Activated naive CD8-positive, alpha-beta T cell treated with anti-CD3 and anti-CD28 coated beads, Interleukin-2, amount 50 U/mL, for 16 hours (primary cell): ENCODE measurements around the gene TCOF1.

Experiments
- DNase-seq: peaks from one replicate; pipeline ENCODE4 v3.0.0-alpha.2; 2020; ENCODE audit warnings: low read depth, low spot score

TCOF1 gene

DNA sequence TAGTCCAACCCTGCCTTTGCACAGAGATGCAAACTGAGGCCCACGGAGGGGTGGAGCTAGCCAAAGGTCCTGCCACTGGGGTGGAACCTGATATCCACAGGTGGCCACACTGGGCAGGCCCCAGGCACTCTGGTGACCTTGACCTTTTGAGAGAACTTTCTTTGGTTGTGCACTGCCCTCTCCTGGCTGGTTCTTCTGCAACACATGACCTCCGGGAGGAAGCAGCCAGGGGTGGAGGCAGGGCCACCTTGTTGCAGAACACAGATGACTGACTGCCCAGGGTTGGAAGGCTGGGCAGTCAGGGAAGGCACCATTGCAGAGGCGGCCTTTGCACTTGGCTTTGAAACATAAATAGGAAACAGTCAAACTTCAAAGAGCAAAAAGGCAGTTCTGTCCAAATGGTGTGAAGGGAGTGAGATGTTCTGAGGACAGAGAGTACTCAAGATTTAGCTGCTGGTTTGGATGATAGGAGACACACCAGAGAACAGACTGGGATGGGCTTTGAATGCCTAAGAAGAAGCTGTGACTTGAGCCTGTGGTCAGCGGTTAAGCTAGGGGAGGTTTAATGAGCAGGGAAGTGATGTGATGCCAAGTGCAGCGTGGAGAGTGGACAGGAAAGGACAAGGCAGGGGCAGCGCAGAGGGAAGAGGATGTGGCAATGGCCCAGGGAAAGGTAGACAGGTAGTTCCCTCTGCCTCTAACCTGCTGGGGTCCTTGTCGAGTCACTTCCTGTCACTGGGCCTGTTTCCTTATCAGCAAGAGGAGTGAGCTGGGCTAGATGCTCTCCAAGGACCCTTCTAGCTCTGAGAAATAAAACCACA, 6.8 kb upstream of the TCOF1 start:
- DNase-seq, result no peak

DNA sequence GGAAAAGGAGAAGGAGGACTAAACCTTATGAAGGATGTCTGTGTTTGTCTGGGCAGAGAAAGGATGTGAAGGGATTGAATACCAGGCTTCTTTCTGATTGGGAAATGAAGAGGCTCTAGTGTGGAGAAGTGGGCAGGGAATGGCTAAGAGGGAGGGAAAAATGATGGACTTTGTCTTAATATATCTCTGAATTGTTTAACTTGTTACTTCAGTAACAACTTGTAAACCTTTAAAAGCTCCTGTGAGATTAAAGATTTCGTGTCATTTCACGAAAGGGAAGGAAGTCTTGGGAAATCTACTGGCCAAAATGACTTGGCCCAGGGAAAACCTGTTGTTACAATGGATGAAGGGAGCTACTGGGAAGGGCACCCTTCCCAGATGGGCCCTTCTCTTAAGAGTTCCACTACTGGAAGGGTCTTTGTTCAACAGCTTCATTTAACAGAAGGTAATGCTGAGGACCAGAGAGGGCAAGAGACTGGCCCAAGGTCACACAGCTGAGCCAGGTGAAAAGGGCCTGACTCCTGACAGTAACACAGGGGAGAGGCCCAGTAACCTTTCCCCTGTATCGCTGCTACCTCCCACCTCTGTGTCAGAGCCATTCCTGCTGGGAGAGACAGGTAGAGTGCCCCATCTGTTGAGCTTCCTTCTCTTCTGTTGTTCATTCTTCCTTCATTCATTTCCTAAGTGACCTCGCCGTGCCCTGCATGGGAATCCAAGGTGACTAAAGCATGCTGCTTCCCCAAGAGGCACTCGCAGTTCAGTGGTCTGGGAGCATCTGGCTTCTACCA, 5.1 kb upstream of the TCOF1 start:
- DNase-seq, result no peak

DNA sequence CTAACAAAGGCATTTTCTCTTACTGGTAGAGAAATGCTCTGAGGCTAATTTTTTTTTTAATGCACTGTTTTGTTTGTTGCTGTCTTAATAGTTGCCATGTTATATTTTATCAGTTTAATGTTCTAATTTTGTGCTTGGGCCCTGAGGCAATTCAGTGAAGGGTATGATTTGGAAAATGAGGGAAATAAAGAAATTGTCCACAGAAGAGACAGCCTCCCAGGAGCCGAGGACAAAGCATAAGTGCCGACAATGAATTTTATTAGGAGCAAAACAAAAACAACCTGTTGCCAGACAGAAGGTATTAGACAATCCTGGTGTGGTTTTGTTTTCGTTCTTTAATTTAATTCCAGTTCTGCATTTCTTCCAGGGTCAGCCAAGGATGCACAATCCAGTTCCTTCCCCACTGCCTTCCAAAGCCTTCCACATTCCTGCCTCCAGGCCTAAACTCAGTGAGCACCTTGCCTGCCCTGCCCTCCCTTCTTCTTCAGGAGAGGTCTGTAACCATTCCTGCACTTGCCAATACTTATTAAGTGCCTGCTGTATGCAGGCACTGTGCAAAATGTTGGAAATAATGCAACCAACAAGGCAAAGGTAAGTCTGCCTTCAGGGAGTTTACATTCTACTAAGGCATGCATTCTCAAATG, 4.3 kb upstream of the TCOF1 start:
- DNase-seq, result no peak

DNA sequence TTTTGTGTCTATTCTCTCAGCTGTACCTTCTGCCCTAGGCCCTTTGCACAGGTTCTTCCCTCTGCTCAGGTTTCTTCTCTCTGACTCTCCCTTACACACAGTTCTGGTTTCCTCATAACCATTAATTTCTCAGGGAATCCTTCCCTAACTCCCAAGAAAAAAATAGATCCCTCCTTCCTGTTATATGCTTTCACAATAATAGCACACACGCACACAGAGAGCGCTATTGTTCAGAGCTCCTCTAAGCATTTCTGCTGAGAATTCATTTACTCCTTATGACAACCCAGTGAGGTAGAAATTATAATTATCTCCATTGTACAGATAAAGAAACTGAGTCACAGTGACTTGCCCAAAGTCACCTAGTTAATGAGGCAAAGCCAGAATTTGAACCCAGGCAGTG, 1.7 kb upstream of the TCOF1 start:
- DNase-seq, result no peak

DNA sequence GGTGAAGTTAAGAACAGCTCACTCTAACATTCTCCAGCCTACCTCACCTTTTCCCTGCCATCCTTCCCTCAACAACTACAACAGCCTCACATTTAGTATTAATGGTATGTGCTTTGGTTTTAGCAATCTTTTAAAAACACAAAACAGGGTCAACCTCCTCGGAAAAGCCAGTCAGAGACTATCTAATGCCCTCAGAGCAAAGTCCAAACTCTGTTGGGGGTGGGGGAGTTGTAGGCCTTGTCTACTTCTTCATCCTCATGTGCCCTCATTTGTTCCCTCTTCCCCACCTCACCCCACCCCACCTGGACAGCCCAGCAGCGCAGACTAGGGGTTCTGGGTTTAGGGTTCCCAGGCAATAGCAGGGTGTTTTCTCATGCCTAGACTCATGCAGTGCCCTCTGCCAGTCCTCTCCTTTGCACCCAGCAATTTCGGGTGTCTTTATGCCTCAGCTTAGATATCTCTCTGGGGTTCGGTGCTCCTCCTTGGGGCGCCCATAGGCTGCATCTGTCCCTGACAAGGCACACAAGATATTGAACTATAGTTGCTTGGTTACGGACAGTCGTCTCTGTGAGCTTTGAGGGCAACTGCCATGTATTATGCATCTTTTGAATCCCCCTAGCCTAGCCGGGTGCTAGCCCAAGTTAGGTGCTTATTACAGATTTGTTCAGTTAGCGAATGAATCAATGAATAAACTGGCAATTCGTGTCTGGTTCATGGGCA, 762 bp upstream of the TCOF1 start:
- DNase-seq, result no peak

DNA sequence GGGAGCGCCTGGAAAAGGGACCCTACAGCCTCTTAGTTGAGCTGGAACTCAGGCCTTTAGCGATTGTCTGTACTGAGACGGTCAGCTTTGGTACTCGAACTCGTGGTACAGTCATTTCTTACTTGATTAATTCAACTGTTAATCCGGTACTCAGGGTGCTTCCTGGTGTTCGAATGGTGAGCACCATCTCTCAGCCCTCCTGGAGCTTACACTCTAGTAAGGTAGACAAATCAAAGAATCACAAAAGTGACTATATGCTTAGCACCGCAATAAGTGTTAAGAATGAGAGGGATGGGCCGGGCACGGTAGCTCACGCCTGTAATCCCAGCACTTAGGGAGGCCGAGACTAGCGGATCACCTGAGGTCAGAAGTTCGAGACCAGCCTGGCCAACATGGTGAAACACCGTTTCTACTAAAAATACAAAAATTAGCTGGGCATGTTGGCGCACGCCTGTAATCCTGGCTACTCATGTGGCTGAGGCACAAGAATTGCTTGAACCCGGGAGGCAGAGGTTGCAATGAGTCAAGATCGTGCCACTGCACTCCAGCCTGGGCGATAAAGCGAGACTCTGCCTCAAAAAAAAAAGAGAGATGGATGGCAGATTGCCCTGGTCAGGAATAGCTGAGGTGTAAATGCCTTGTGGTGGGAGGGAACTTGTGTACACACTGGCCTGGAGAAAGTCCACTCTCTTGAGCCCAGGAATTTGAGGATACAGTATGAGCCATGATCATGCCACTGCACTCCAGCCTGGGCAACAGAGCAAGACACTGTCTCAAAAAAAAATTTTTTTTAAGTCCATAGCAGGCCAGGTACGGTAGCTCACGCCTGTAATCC, 981 bp downstream of the TCOF1 start:
- DNase-seq, result no peak

DNA sequence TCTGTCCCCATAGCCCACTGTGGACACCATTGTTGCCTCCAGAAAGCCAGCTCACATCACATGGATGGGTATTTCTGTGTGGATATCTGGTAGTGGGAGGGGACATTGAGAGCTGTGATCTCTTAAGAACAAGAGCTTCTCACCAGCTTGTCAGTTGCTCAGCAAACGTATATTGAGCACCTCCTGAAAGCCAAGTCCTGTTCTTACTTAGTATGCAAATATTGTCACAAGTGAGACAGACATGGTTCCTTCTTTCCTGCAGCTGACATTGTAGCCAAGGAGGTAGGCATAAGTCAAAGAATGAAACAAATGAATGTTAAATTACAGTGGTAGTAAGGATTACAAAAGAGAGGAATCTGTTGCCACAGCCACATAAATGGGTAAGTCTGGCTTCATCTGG, 3.8 kb downstream of the TCOF1 start:
- DNase-seq, result no peak

DNA sequence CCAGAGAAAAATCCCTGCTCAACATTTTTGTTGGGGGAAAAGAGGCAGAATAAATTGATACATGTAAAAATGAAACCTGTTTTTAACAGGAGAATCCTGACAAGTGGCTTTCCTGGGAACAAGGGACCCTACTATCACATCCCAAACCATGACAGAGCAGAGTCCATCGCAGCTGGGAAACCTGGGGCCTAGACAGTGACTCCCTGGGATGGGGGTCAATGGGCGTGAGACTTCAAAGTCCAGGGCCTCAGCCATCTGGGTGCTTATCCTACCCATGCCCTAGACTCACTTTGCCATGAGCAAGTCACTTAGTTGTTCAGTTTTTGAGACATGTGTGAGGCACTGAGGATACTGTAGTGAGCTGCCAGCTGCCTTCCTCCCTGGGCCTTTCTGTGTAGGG, 5.7 kb downstream of the TCOF1 start:
- DNase-seq, result no peak

DNA sequence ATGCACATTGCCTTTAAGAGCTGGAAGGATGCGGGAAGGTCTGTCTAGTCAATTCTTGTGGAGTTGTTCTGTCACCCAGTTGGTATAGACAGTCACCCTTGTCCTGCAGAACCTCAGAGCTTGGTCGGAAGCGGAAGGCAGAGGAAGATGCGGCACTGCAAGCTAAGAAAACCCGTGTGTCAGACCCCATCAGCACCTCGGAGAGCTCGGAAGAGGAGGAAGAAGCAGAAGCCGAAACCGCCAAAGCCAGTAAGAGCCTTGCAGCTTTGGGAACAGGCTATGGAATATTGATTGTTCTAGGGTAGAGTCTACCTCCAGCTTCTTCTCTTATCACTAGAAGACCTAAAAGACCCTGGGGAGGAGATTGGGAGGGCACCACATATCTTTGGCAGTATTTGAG, 6.5 kb downstream of the TCOF1 start:
- no peak for DNase-seq

DNA sequence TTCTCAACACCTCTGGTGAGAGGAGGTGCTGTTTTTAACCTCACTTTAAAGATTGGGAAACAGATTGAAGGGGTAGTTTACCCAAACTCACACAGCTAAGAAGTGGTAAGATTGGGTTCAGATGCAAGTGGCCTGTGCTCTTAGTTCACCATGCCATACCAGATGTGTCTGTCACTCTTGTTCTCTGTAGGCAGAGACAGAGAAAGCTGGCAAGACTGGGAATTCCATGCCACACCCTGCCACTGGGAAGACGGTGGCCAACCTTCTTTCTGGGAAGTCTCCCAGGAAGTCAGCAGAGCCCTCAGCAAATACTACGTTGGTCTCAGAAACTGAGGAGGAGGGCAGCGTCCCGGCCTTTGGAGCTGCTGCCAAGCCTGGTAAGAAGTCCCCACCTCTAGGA, 11.0 kb downstream of the TCOF1 start:
- no peak for DNase-seq

DNA sequence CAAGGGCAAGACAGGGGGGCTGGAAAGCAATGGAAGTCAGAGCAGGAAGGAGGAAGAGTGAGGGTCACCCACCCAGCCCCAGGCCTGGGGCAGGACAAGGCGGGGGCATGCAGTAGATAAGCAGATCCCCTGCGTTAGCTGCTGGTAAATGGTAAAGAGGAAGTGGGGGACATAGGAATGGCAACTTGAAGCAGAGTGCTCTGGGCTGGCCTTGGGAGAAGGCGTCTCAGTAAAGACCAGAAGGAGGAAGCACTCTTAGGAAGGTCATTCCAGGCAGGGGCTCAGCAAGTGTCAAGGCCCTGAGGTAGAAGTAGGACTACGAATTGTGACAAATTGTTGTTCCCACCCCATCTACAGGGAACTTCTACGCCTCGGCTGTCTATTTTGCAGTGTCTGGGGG, 15.1 kb downstream of the TCOF1 start:
- no peak for DNase-seq

DNA sequence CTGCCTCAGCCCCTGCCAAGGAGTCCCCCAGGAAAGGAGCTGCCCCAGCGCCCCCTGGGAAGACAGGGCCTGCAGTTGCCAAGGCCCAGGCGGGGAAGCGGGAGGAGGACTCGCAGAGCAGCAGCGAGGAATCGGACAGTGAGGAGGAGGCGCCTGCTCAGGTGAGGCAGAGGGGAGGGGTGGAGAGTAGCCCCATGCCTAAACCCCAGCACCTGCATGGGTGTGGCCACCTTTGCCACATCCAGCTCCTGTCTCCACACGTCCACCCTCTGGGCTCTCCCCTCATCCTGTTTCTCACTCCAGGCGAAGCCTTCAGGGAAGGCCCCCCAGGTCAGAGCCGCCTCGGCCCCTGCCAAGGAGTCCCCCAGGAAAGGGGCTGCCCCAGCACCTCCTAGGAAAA, 17.2 kb downstream of the TCOF1 start:
- no peak for DNase-seq

DNA sequence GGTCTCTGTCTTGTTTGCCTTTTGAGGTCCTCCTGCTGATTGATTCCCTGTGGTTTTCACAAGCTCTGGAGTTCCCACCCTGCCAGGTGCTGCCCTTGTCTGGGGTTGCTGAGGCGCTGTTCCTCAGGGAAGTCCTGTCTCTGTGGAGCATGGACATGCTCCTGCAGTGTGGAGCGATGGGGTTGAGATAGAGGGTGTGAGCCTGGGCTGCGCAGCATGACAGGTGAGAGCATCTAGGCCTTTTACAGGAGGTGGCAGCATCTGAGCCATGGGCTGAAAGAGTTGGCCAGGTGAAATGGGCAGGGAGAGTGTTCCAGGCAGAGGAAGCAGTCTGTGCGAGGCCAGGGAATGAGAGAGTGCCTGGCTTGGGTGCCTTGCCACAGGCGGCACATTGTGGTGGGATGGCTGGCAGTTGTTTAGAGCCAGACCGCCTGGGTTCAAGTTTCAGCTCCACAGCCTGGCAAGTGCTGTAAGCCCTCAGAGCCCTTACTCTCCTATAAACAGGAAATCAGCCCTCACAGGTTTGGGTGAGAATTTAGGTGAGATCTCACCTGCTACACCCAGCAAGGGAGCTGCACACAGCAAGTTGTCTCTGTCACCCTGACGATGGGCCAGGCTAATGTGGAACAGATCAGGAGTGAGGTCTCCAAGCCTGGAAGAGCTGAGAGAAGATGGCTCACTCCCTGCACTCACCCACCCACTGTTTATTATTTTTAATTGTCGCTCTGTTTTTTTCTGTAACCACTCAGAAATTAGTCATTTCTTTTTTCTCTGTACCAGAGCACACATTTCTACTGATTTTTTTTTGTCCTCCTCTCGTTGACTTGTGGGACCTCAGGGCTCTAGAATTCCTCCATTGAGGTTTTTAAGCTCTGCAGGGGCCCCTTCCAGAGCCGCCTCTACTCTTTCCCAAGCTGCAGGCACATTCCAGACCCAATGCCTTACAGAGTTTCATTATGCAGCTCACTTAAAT, 19.6 kb downstream of the TCOF1 start:
- DNase-seq, result no peak

DNA sequence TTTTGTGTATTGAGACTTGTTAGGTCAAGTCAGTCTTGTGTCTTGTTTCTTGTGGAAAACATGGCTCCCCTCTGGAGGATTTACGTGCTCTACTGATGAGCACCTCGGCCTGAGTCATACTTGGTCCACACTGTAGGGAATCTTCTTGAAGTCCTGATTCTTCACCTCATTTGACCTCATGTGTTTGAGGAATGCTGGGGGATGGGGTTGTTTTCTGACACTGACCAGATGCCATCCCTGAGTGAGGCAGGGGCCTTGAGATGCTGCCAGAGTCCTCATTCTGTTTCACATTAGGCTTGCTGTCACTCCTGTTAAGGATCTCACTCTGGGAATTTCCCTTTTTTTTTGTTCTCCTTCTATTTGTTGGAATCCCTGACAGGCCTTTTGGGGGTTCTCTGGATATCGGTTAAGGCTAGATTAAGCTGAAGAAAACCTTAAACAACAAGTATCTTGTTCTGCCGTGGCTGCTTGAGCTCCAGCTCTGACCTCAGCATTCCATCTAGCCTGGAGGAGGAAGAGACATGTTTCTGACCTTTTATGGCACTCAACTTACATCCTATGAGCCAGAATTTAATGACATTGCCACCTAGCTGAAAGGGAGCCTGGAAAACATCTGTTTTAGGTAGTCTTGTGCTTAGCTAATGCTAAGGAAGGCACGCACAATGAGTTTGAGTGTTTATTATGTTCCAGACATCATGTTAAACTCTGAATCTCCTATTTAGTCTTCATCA, 20.6 kb downstream of the TCOF1 start:
- no peak for DNase-seq

DNA sequence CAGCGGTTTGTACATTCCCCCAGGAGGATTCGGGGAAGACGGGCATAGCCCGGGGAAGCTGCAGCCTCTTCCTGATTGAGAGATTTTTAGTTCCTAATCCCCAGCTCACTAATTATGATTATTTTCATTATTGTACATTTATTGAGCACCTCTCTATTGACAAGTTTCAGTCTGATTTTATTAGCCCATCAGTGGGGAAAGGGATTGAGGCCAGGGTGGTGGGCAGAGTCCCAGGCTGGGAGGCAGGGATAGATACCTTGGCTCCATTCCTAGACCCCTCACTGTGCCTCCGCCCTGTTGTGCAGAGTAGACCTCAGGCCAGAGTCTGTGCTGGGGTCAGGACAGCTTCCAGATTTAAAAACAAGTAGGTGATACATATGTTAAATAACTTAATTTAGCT, 27.2 kb downstream of the TCOF1 start:
- DNase-seq, result no peak

DNA sequence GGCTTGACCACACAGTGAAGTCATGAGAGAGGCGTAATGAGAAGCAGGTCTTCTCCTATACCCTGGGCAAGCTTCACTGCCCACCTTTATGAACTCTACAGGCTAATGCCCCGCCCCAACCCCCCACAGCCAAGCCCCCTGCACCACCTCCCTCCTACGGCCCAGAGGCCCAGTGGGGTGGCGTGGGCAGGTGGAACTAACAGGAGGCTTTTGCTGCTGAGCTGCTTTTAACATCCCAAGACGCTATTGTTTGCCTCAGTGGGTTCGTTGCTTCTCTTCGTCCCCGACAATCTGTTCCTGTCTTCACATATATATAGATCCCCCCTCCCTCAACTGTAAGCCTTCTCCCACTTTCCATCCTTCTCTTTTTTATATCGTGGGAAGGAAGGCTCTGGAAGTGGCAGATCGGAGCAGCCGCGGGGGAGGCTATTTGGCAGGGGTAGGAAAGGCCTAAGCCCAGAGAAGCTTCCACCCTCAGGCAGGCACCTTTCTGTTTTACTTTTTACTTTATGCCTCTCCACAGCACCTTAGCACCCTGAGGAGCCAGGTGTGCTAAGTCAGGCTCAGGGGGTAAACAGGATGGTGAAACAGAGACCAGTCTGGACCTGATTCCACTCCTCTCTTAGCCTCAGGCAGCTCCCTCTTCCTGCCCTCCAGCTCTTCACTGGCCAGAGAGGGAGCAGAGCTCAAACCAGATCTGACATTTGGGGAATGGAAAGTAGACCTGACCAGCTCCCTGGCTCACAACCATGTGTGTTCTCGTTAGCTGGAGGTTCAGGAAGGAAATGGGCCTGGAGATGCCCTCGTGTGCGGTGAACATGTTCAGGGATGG, 28.7 kb downstream of the TCOF1 start:
- no peak for DNase-seq

DNA sequence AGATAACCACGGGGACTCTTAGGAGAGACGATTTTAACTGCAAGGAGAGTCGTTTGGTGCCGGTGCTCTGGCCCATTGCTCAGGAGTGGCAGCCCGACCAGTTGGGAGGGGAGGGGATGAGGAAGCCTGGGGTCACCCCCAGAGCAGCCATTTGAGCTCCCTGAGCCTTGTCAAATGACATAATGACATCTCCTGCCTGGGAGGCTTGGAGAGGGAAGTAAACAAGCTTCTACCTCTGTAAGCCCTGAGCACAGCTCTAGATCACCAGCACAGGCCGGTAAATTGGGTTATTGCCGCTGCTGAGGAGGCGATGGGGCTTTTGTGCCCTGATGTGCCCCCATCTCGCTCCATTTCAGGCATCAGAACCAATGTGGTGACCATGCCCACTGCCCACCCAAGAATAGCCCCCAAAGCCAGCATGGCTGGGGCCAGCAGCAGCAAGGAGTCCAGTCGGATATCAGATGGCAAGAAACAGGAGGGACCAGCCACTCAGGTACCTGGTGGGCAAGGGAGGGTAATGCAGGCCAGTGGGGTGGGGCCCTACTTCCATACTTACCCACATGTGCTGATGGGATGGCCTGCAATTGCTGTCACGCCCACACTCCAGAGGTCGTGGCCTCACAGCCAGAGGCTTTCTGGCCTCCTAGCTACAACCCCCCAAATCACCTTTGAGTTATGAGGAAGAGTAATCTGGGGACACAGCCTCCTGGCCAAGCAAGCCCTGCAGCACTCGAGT, 32.2 kb downstream of the TCOF1 start:
- no peak for DNase-seq
